Activated CD4-positive, alpha-beta T cell treated with anti-CD3 and anti-CD28 coated beads, Interleukin-2, amount 50 U/mL, for 1 hour (primary cell): ENCODE data around the gene DENND1A.
"Not testable (repeated sequence)": the region's sequence is repeated elsewhere in the genome, so short reads cannot be mapped to it uniquely, and the experiment has no call there.

Experiments used
- DNase-seq: peaks from one replicate; pipeline ENCODE4 v3.0.0-alpha.2; 2020

Gene DENND1A

GRCh38 chr9:123761905-123762605 lies 167.9 kb downstream of the DENND1A start:
- DNase-seq = no peak

- no peak for DNase-seq
Measured at GRCh38 chr9:123757960-123758359, 172.0 kb downstream of the DENND1A start.

GRCh38 chr9:123757547-123757946 lies 172.4 kb downstream of the DENND1A start:
- no peak for DNase-seq

GRCh38 chr9:123756484-123757106 lies 173.3 kb downstream of the DENND1A start:
- no peak for DNase-seq

- no peak for DNase-seq
Measured at GRCh38 chr9:123753669-123754258, 176.2 kb downstream of the DENND1A start.

- DNase-seq = no peak
Measured at GRCh38 chr9:123753016-123753415, 176.9 kb downstream of the DENND1A start.

- DNase-seq = no peak
Measured at GRCh38 chr9:123749580-123750202, 180.2 kb downstream of the DENND1A start.

- DNase-seq = no peak
Measured at GRCh38 chr9:123746765-123747164, 183.2 kb downstream of the DENND1A start.

GRCh38 chr9:123745933-123746332 lies 184.0 kb downstream of the DENND1A start:
- DNase-seq = no peak

- no peak for DNase-seq
Measured at GRCh38 chr9:123745451-123745850, 184.5 kb downstream of the DENND1A start.

- DNase-seq = no peak
Measured at GRCh38 chr9:123743737-123744136, 186.2 kb downstream of the DENND1A start.

GRCh38 chr9:123742009-123742767 lies 187.7 kb downstream of the DENND1A start:
- no peak for DNase-seq

GRCh38 chr9:123741214-123741613 lies 188.7 kb downstream of the DENND1A start:
- DNase-seq = no peak

- DNase-seq = no peak
Measured at GRCh38 chr9:123739902-123740301, 190.0 kb downstream of the DENND1A start.

GRCh38 chr9:123739387-123739786 lies 190.5 kb downstream of the DENND1A start:
- DNase-seq = no peak

GRCh38 chr9:123738648-123739047 lies 191.3 kb downstream of the DENND1A start:
- no peak for DNase-seq

- no peak for DNase-seq
Measured at GRCh38 chr9:123735376-123735775, 194.6 kb downstream of the DENND1A start.

GRCh38 chr9:123728571-123728970 lies 201.4 kb downstream of the DENND1A start:
- DNase-seq = not testable (repeated sequence)

- no peak for DNase-seq
Measured at GRCh38 chr9:123727332-123727731, 202.6 kb downstream of the DENND1A start.

GRCh38 chr9:123725389-123725788 lies 204.5 kb downstream of the DENND1A start:
- DNase-seq = no peak

- DNase-seq = no peak
Measured at GRCh38 chr9:123724211-123724796, 205.6 kb downstream of the DENND1A start.

GRCh38 chr9:123723135-123723875 lies 206.6 kb downstream of the DENND1A start:
- no peak for DNase-seq
